Measurements from ENCODE around the gene SRSF4.

The SRSF4 gene

DNA sequence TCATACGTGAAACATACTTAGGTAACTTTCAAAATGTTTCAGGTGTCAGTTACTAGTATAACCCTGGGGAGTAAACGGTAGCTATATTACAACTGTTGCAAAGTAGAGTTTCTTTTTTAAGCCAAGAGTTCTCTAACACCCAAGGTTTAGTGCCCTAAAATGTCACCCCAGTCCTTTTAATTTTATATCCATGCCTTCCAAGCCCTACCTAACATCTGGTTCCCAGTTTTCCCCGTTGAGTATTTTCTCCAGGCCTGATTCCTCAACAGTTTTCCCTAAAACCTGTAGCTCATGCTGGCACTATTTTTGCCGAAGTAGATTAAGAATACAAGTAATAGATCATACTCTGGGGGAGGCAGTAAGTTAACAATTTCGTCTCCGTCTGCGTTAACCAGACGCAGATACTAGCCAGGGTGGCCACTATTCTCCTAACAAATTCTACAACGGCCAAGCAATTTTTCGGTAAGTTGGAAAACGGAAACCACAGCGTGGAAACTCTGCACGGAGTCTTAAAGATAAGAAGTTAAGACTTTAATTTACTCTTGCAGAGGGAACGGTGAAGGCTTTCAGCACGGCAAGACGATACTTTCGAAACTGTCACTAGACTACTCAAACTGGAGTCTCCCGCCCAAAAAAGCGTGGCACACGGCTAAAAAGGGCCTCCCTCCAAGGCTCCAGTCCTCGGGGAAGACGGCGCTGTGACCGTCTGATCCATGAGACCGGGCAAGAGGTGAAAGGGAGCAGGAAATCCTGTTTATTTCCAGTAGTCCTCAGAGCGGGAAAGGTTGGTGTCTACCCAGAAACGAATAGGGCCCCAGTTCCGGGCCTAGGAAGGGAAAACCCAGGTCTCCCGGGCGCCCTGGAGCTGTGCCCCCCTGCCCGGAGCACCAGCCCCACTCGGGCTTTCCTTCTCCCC, 945 bp downstream of the SRSF4 start:
- H3K9ac ChIP-seq (ENCODE audit: low read depth, low read length) = peak overlapping the region; percentile 97
- H3K9me3 ChIP-seq (ENCODE audit: control insufficient read depth, insufficient read depth, low read length) = no peaks in the 10 kb centered on the region
- no peaks in the 10 kb centered on the region for H3K27me3 ChIP-seq (ENCODE audit: control insufficient read depth, insufficient read depth, low read length)
- peaks cover 24% of the 10 kb centered on the region for H3K36me3 ChIP-seq (ENCODE audit: control insufficient read depth, insufficient read depth, low read length)
- H3K4me3 ChIP-seq (ENCODE audit: low read depth, low read length) = peak overlapping the region; percentile 98
- H3K27ac ChIP-seq (ENCODE audit: low read depth, low read length) = peak overlapping the region; percentile 100
- H3K4me1 ChIP-seq (ENCODE audit: control insufficient read depth, insufficient read depth, low read length) = peaks cover 25% of the 10 kb centered on the region

DNA sequence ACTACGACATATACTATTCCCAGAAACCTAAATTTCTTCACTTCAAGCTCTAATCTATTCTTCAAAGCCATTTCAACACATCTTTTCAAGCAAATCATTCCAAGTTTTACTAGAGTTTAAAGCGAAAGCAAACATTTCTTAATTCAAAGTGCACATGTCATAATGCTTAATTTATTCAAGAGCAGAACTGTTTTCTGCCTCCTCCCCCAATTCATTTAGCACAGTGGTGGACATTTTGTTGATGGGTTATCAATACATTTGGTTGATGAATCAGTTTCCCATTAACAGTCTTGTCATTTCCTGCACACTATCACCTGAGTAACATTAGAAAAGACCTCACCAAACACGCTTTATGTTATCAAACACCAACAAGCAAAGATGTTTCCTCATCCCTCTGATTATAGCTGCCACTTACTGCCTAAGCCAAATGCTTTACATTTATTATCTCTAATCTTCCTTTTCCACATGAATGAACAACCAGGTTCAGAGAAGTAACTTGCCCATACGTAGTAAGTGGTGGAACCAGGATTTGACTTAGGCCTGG, 2.0 kb downstream of the SRSF4 start:
- Histone ChIP-seq H3K27ac (ENCODE audit: low read depth, low read length) (peak overlapping the region; percentile 100), H3K4me3 (ENCODE audit: low read depth, low read length) (peak overlapping the region; percentile 98), H3K36me3 (ENCODE audit: control insufficient read depth, insufficient read depth, low read length) (peaks cover 24% of the 10 kb centered on the region), H3K27me3 (ENCODE audit: control insufficient read depth, insufficient read depth, low read length) (no peaks in the 10 kb centered on the region), H3K4me1 (ENCODE audit: control insufficient read depth, insufficient read depth, low read length) (peaks cover 24% of the 10 kb centered on the region), H3K9me3 (ENCODE audit: control insufficient read depth, insufficient read depth, low read length) (no peaks in the 10 kb centered on the region), H3K9ac (ENCODE audit: low read depth, low read length) (no peak overlapping the region)

GRCh38 chr1:29177022-29177705, 4.5 kb downstream of the SRSF4 start:
- no peak overlapping the region for H3K4me3 ChIP-seq (ENCODE audit: low read depth, low read length)
- peak overlapping the region; percentile 33; the same call in 1 of the 2 replicates for H3K9ac ChIP-seq (ENCODE audit: low read depth, low read length)
- no peaks in the 10 kb centered on the region for H3K9me3 ChIP-seq (ENCODE audit: control insufficient read depth, insufficient read depth, low read length)
- peaks cover 28% of the 10 kb centered on the region for H3K4me1 ChIP-seq (ENCODE audit: control insufficient read depth, insufficient read depth, low read length)
- peak overlapping the region; percentile 35 for H3K27ac ChIP-seq (ENCODE audit: low read depth, low read length)
- H3K36me3 ChIP-seq (ENCODE audit: control insufficient read depth, insufficient read depth, low read length) = peaks cover 27% of the 10 kb centered on the region
- H3K27me3 ChIP-seq (ENCODE audit: control insufficient read depth, insufficient read depth, low read length) = no peaks in the 10 kb centered on the region

DNA sequence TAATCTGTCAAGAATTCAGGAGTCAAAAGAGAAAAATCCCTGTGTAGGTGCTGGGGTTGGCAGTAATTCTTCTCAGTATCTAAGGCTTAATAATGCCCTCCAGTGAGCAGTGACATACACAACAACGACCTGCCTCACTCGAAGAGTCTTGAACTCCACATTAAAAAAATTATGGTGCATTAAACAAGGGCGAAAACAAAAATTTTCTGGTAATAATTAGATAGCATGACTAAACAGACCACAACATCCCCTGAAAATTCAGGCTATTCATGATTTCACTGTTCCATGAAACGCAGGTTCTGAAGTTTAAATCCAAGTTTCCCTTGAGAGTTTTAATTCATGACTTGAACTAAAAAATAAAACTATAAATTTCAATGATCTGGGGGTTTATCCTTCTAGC, 5.1 kb downstream of the SRSF4 start:
- no peak overlapping the region for H3K4me3 ChIP-seq (ENCODE audit: low read depth, low read length)
- no peak overlapping the region for H3K27ac ChIP-seq (ENCODE audit: low read depth, low read length)
- peaks cover 27% of the 10 kb centered on the region for H3K36me3 ChIP-seq (ENCODE audit: control insufficient read depth, insufficient read depth, low read length)
- no peaks in the 10 kb centered on the region for H3K9me3 ChIP-seq (ENCODE audit: control insufficient read depth, insufficient read depth, low read length)
- H3K4me1 ChIP-seq (ENCODE audit: control insufficient read depth, insufficient read depth, low read length) = peaks cover 31% of the 10 kb centered on the region
- H3K27me3 ChIP-seq (ENCODE audit: control insufficient read depth, insufficient read depth, low read length) = no peaks in the 10 kb centered on the region
- H3K9ac ChIP-seq (ENCODE audit: low read depth, low read length) = no peak overlapping the region

GRCh38 chr1:29172415-29172939, 9.2 kb downstream of the SRSF4 start:
- H3K27me3 ChIP-seq (ENCODE audit: control insufficient read depth, insufficient read depth, low read length) = no peaks in the 10 kb centered on the region
- no peak overlapping the region for H3K27ac ChIP-seq (ENCODE audit: low read depth, low read length)
- no peak overlapping the region for H3K4me3 ChIP-seq (ENCODE audit: low read depth, low read length)
- H3K4me1 ChIP-seq (ENCODE audit: control insufficient read depth, insufficient read depth, low read length) = peaks cover 33% of the 10 kb centered on the region
- no peak overlapping the region for H3K9ac ChIP-seq (ENCODE audit: low read depth, low read length)
- no peaks in the 10 kb centered on the region for H3K9me3 ChIP-seq (ENCODE audit: control insufficient read depth, insufficient read depth, low read length)
- H3K36me3 ChIP-seq (ENCODE audit: control insufficient read depth, insufficient read depth, low read length) = peaks cover 31% of the 10 kb centered on the region

GRCh38 chr1:29171521-29171920, 10.2 kb downstream of the SRSF4 start:
- H3K36me3 ChIP-seq (ENCODE audit: control insufficient read depth, insufficient read depth, low read length) = peaks cover 36% of the 10 kb centered on the region
- H3K4me3 ChIP-seq (ENCODE audit: low read depth, low read length) = no peak overlapping the region
- H3K27me3 ChIP-seq (ENCODE audit: control insufficient read depth, insufficient read depth, low read length) = no peaks in the 10 kb centered on the region
- H3K9ac ChIP-seq (ENCODE audit: low read depth, low read length) = no peak overlapping the region
- H3K27ac ChIP-seq (ENCODE audit: low read depth, low read length) = no peak overlapping the region
- no peaks in the 10 kb centered on the region for H3K9me3 ChIP-seq (ENCODE audit: control insufficient read depth, insufficient read depth, low read length)
- H3K4me1 ChIP-seq (ENCODE audit: control insufficient read depth, insufficient read depth, low read length) = peaks cover 36% of the 10 kb centered on the region

GRCh38 chr1:29171089-29171488, 10.6 kb downstream of the SRSF4 start:
- Histone ChIP-seq H3K27me3 (ENCODE audit: control insufficient read depth, insufficient read depth, low read length) (no peaks in the 10 kb centered on the region), H3K27ac (ENCODE audit: low read depth, low read length) (peak overlapping the region; percentile 11), H3K9me3 (ENCODE audit: control insufficient read depth, insufficient read depth, low read length) (no peaks in the 10 kb centered on the region), H3K9ac (ENCODE audit: low read depth, low read length) (no peak overlapping the region), H3K4me3 (ENCODE audit: low read depth, low read length) (no peak overlapping the region), H3K36me3 (ENCODE audit: control insufficient read depth, insufficient read depth, low read length) (peaks cover 40% of the 10 kb centered on the region), H3K4me1 (ENCODE audit: control insufficient read depth, insufficient read depth, low read length) (peaks cover 38% of the 10 kb centered on the region)

- Histone ChIP-seq H3K4me3 (ENCODE audit: low read depth, low read length) (no peak overlapping the region), H3K36me3 (ENCODE audit: control insufficient read depth, insufficient read depth, low read length) (peaks cover 46% of the 10 kb centered on the region), H3K27ac (ENCODE audit: low read depth, low read length) (no peak overlapping the region), H3K9me3 (ENCODE audit: control insufficient read depth, insufficient read depth, low read length) (no peaks in the 10 kb centered on the region), H3K27me3 (ENCODE audit: control insufficient read depth, insufficient read depth, low read length) (no peaks in the 10 kb centered on the region), H3K9ac (ENCODE audit: low read depth, low read length) (no peak overlapping the region), H3K4me1 (ENCODE audit: control insufficient read depth, insufficient read depth, low read length) (peaks cover 50% of the 10 kb centered on the region)
Observed at GRCh38 chr1:29169976-29170375, 11.7 kb downstream of the SRSF4 start.

- H3K27me3 ChIP-seq (ENCODE audit: control insufficient read depth, insufficient read depth, low read length) = no peaks in the 10 kb centered on the region
- H3K9me3 ChIP-seq (ENCODE audit: control insufficient read depth, insufficient read depth, low read length) = no peaks in the 10 kb centered on the region
- peaks cover 70% of the 10 kb centered on the region for H3K4me1 ChIP-seq (ENCODE audit: control insufficient read depth, insufficient read depth, low read length)
- no peak overlapping the region for H3K4me3 ChIP-seq (ENCODE audit: low read depth, low read length)
- H3K36me3 ChIP-seq (ENCODE audit: control insufficient read depth, insufficient read depth, low read length) = peaks cover 46% of the 10 kb centered on the region
- no peak overlapping the region for H3K9ac ChIP-seq (ENCODE audit: low read depth, low read length)
- H3K27ac ChIP-seq (ENCODE audit: low read depth, low read length) = no peak overlapping the region
Observed at GRCh38 chr1:29167904-29168303, 13.8 kb downstream of the SRSF4 start.

DNA sequence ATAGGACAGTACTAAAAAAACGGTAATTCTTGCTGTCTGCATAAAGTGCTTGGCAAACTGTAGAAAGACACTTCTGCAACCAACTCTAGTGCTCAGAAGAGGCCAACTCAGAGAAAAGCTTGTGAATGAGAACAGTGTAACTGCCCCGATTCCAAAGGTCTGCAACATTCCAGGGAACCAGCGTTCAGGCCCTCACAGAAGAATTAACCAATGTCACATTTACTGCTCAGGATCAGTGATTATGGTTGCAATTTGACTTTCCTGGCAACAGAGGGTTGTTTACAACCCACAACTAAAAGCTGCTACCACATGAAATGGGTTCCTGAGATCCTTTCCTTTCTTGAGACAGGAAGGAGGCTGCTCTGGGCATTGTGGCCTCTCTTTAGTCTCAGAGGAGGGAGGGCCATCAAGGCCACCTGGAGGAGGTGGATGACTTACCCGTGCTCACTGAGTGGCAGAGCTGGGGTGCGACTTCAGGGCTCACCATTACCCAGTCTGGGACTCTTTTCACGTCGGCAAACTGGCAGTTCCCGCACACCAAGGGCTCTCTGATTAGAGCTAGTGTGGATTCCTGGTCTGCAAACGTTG, 15.3 kb downstream of the SRSF4 start:
- Histone ChIP-seq H3K9ac (ENCODE audit: low read depth, low read length) (no peak overlapping the region), H3K36me3 (ENCODE audit: control insufficient read depth, insufficient read depth, low read length) (peaks cover 55% of the 10 kb centered on the region), H3K27me3 (ENCODE audit: control insufficient read depth, insufficient read depth, low read length) (no peaks in the 10 kb centered on the region), H3K9me3 (ENCODE audit: control insufficient read depth, insufficient read depth, low read length) (no peaks in the 10 kb centered on the region), H3K4me1 (ENCODE audit: control insufficient read depth, insufficient read depth, low read length) (peaks cover 70% of the 10 kb centered on the region), H3K27ac (ENCODE audit: low read depth, low read length) (peak overlapping the region; percentile 97), H3K4me3 (ENCODE audit: low read depth, low read length) (no peak overlapping the region)

Measured in HUES48 (cell line).